GM18511 (cell line): Measurements from ENCODE around the gene SPPL3.
A peak's percentile ranks its signal among the peaks of the same experiment; 100 is the strongest.
"Not testable (repeated sequence)": the region's sequence is repeated elsewhere in the genome, so short reads cannot be mapped to it uniquely, and the experiment has no call there.

ENCODE experiments used
- ATAC-seq: cut with Tn5 transposase; IDR thresholded peaks from one replicate; pipeline ENCODE4 v1.9.1; 2021; ENCODE audit warnings: mild to moderate bottlenecking, moderate library complexity; ENCODE audit not compliant: unreplicated experiment

SPPL3 gene

GRCh38 chr12:120921637-120922036 lies 17.5 kb upstream of the SPPL3 start:
- ATAC-seq = no peak

- ATAC-seq = no peak
Observed at GRCh38 chr12:120920178-120920577, 16.0 kb upstream of the SPPL3 start.

- no peak for ATAC-seq
Observed at GRCh38 chr12:120917748-120918147, 13.6 kb upstream of the SPPL3 start.

GRCh38 chr12:120916561-120916960 lies 12.4 kb upstream of the SPPL3 start:
- ATAC-seq = no peak

DNA sequence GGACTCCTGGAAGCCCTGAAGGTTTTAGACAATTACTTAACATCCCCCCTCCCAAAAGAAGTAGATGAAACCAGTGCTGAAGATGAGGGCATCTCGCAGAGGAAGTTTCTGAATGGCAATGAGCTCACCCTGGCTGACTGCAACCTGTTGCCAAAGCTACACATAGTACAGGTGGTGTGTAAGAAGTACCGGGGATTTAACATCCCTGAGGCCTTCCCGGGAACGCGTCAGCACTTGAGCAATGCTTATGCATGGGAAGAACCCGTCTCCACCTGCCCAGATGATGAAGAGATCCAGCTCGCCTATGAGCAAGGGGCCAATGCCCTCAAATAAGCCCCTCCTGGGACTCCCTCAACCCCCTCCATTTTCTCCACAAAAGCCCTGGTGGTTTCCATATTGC lies 10.6 kb upstream of the SPPL3 start:
- no peak for ATAC-seq

DNA sequence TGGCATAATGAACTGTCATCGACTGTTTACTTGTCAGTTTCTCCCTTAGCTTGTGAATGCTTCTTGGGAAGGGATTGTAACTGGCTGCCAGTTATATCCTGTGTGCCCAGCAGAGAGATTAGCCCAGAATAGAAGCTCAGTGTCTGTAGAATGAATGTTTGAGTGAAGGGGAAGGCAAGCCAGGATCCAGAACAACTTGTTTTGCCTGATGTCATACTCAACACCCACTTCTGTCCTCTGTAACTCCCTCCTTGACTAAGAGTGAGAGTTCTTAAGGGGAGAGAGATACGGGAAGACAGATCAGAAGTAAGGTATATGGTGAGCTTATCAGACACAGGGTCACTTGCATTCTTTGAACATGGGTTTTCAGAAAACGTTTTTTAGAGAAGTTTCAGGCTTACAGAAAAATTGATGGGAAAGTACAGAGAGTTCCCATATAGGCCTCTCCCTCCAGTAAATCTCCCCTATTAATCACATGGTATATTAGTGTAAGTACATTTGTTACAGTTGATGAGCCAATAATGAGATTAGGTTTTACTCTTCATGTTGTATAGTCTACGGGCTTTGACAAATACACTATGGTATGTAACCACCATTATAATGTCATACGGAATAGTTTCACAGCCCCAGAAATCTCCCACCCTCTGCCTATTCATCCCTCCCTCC lies 5.6 kb upstream of the SPPL3 start:
- no peak for ATAC-seq

DNA sequence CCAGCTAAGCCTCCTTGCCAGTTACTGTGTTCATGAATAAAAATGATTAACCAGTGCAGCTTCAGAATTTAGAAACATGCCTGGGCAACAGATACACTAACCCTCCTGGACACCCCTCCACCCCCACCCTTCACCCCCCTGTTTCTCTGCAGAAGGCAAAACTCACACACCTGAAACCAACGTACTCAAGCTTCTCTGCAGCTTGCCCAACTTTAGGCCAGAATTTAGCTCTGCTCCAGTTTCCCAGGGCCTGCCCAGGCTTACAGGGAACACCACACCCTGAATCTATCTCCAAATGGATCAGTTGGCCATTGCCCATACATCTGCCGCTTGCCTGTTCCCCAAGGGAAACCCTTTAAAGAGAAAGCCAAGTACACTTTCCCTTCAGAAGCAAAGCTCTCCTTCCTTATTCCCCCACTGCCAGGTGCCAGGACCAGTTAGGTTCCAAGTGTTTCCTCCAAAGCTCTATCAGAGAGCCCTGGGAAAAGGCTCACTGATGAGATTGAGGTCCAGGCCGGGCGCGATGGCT lies 1.8 kb upstream of the SPPL3 start:
- ATAC-seq = no peak

- peak; percentile 50 for ATAC-seq
Observed at GRCh38 chr12:120903412-120904196, 554 bp downstream of the SPPL3 start.

- no peak for ATAC-seq
Observed at GRCh38 chr12:120902846-120903411, 1.2 kb downstream of the SPPL3 start.

GRCh38 chr12:120901818-120902217 lies 2.3 kb downstream of the SPPL3 start:
- no peak for ATAC-seq

DNA sequence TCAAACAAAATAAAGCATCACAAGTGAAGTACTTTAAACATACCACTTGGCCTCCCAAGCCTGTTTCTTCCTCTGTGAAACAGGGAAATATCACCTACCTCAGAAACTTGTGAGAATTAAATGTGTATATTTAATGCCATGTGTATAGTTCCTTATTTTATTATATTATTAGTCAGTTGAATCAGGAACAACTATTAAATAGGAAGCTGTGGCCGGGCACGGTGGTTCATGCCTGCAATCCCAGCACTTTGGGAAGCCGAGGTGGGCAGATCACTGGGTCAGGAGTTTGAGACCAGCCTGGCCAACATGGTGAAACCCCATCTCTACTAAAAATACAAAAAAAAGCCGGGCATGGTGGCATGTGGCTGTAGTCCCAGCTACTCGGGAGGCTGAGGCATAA lies 3.1 kb downstream of the SPPL3 start:
- not testable (repeated sequence) for ATAC-seq

DNA sequence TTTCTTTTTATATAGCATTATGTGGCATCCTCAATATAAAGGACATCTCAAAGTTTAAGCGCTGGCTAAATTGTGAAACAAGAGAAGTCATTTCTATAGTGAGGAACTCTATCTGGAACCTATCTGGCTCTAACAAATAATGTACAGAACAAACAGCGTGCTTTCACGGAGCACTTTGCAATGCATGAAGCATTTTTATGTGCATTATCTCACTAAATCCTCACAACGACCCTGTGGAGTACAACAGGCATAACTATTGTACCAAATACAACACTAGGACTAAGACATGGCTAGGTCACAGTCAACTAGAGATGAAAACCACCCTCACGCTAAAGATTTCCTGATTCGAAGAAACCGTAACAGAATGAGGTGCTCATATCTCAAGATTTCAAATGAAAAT lies 8.6 kb downstream of the SPPL3 start:
- ATAC-seq = no peak

- ATAC-seq = no peak
Observed at GRCh38 chr12:120892265-120892664, 11.9 kb downstream of the SPPL3 start.

GRCh38 chr12:120890963-120891362 lies 13.2 kb downstream of the SPPL3 start:
- ATAC-seq = no peak

DNA sequence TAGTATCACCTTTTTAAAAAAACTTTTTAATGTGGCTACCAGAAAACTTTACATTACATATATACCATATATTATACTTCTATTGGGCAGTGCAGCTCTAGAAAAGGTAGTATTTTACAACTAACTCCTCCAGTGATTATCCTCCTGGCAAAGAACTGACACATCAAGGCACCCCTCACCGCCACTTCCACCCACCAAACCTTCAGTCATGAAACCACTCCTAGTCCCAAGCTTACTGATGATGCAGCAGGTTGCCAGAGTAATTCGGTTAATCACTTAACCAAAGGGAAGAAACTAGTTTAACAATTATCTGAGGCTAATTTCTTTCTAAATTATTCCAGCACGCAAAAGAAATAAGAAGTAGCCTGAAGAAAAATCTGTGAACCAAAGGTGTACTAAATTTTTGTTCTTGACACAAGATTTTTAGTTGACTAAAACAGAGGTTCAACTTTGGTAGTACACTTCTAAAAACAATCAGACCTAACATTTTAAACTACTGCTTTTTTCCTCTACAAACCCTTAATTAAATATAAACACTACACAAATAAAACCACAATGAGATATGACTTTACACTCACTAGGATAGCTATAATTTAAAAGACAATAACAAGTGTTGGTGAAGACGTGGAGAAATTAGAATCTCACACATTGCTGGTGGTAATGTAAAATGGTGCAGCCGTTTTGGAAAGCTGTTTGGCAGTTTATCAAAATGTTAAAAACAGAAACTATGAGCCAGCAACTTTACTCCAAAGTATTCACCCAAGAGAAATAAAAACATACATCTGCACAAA lies 16.7 kb downstream of the SPPL3 start:
- ATAC-seq = no peak

GRCh38 chr12:120886199-120887018 lies 17.7 kb downstream of the SPPL3 start:
- ATAC-seq = peak; percentile 77

- no peak for ATAC-seq
Observed at GRCh38 chr12:120885521-120885920, 18.6 kb downstream of the SPPL3 start.

GRCh38 chr12:120884644-120885043 lies 19.5 kb downstream of the SPPL3 start:
- no peak for ATAC-seq

DNA sequence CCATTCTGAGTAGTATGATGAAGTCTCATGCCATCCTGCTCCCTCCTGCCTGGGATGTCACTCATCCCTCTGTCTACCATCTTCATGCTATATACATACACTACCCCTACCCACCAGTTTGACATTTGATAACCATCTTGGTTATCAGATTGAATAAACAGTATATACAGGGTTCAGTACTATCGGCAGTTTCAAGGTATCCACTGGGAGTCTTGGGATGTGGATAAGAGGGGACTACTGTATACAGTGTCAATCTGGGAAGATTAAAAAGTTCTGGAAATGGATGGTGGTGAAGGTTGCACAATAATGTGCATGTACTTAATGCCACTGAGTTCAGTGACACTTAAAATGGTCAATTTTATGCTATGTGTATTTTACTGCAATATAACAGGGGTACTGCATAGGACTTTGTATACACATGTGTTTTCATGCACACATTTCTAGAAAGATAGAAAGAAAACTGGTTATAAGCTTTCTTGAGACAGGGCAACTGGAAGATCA lies 22.1 kb downstream of the SPPL3 start:
- no peak for ATAC-seq

DNA sequence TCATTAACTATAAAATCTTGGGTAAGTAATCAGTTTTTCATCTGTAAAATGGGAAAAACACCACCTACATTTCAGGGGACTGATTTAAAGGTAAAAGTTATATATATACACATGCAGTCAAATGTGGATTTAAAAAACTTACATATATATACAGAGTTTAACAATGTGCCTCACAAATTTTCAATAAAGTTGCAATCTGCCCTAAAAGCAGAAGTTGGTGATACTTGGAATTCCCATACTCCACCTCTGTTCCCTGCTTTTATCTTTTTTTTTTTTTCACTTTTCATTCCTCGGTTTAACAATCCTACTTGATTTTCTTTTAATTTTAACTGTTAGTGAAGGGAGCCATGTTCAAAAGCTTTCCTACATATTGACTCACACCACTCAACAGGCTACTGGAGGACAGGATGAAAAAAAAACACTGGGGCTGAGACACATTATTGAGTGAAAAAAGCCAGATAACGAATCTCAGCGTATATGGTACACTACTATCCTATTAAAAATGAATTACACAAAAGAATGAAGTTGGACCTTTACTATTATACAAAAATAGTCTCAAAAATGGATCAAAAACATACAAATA lies 24.3 kb downstream of the SPPL3 start:
- no peak for ATAC-seq
